Fibroblast of lung (primary cell): Measurements from ENCODE around the gene RNLS. TPM values are rescaled to one million over a fixed set of nuclear protein-coding genes. Genes with fewer than 3 reads are reported as not detected.

Experiments used
- DNase-seq, 2 donors: peaks; one replicate each; pipeline versions ENCODE4 v3.0.0 to v3.0.0-alpha.2; 2010; ENCODE audit warnings: low read depth in 2 of 2
- H2AFZ ChIP-seq: 2 replicates; pipeline ENCODE4 v1.5.1; 2012; ENCODE audit warnings: low read length, control low read depth, inconsistent platforms
- H3K27ac ChIP-seq: 2 replicates; pipeline ENCODE4 v1.5.1; 2011; ENCODE audit warnings: low read length, control low read depth; ENCODE audit not compliant: insufficient read depth
- H3K27me3 ChIP-seq: 2 replicates; pipeline ENCODE4 v1.5.1; 2011; ENCODE audit warnings: mild to moderate bottlenecking, low read length; ENCODE audit not compliant: control insufficient read depth, insufficient read depth
- H3K36me3 ChIP-seq: 2 replicates; pipeline ENCODE4 v1.5.1; 2011; ENCODE audit warnings: low read length; ENCODE audit not compliant: control insufficient read depth, insufficient read depth
- H3K4me1 ChIP-seq: 2 replicates; pipeline ENCODE4 v1.5.1; 2011; ENCODE audit warnings: low read length; ENCODE audit not compliant: control insufficient read depth, insufficient read depth; ENCODE audit errors: extremely low read depth
- H3K4me2 ChIP-seq: 2 replicates; pipeline ENCODE4 v1.5.1; 2011; ENCODE audit warnings: low read length, control low read depth; ENCODE audit not compliant: insufficient read depth; ENCODE audit errors: extremely low read depth
- H3K4me3 ChIP-seq, 4 experiments: fragments of 200-600 bp in 1 of 4; sonication (generic) in 1 of 4; replicated peaks in 1 of 4; 2 replicates each; pipeline ENCODE4 v1.5.1; 2011 to 2016; ENCODE audit warnings: low read length in 4 of 4, low read depth in 3 of 4, mild to moderate bottlenecking in 3 of 4, control low read depth in 2 of 4, inconsistent platforms in 1 of 4, mixed read lengths in 1 of 4; ENCODE audit not compliant: insufficient read depth in 1 of 4; ENCODE audit errors: control extremely low read depth in 1 of 4
- H3K79me2 ChIP-seq: 2 replicates; pipeline ENCODE4 v1.5.1; 2012; ENCODE audit warnings: mild to moderate bottlenecking, low read length, inconsistent platforms; ENCODE audit not compliant: control insufficient read depth, insufficient read depth
- H3K9ac ChIP-seq: 2 replicates; pipeline ENCODE4 v1.5.1; 2011; ENCODE audit warnings: mild to moderate bottlenecking, low read length, control low read depth; ENCODE audit not compliant: insufficient read depth
- H3K9me3 ChIP-seq: 2 replicates; pipeline ENCODE4 v1.5.1; 2012; ENCODE audit warnings: low read depth, low read length; ENCODE audit not compliant: control insufficient read depth, insufficient read depth
- H4K20me1 ChIP-seq: 2 replicates; pipeline ENCODE4 v1.5.1; 2011; ENCODE audit warnings: low read length; ENCODE audit not compliant: control insufficient read depth, insufficient read depth; ENCODE audit errors: extremely low read depth
- CTCF ChIP-seq, 2 donors: IDR thresholded peaks in 1 of 2; conservative IDR thresholded peaks in 1 of 2; 1 replicate in 1 of 2; 2 replicates in 1 of 2; pipeline ENCODE4 v1.5.1; 2011 to 2012; ENCODE audit warnings: low read length in 2 of 2, control low read depth in 1 of 2, inconsistent platforms in 1 of 2, low read depth in 1 of 2, mild to moderate bottlenecking in 1 of 2
- EZH2 ChIP-seq: IDR thresholded peaks from 2 replicates; pipeline ENCODE4 v1.5.1; 2012; ENCODE audit warnings: low read length, control low read depth, mild to moderate bottlenecking; ENCODE audit errors: missing control alignments
- polyA plus RNA-seq, 2 donors: library from polyadenylated mRNA; depleted of rRNA in 1 of 2; stranded (reverse) in 1 of 2; unstranded in 1 of 2; fragments of >200 nt; gene quantifications; 2 replicates each; pipeline ENCODE4 v1.2.1, GENCODE V29; 2011 to 2012; ENCODE audit warnings: missing spikeins in 1 of 2
- total RNA-seq: library from RNA; depleted of rRNA; stranded (reverse); fragments of >200 nt; gene quantifications from 2 replicates; pipeline ENCODE4 v1.2.1, GENCODE V29; 2014

RNLS gene
- total and polyA plus RNA-seq, 2 donors (not counting 1 experiment from before 2014, with no cell fraction given), result 16.5 to 18.4 TPM

- no peak overlapping the region for H2AFZ ChIP-seq
- peaks cover 2% of the 10 kb centered on the region for H3K4me1 ChIP-seq
- H3K27ac ChIP-seq, result no peak overlapping the region
- no peaks in the 10 kb centered on the region for H3K27me3 ChIP-seq
- TF ChIP-seq EZH2 (no peak), CTCF (conservative IDR thresholded peaks at IDR 0.05 in 1 of 2, IDR thresholded peaks at IDR 0.05 in 1 of 2; ENCODE audit: low read depth in 1 of 2, low read length in 2 of 2) (no peak)
- H3K36me3 ChIP-seq, result no peaks in the 10 kb centered on the region
- H3K79me2 ChIP-seq, result no peaks in the 10 kb centered on the region
- no peaks in the 10 kb centered on the region for H3K9me3 ChIP-seq
- DNase-seq, result no peak
- no peak overlapping the region for H3K4me2 ChIP-seq
- no peak overlapping the region for H3K9ac ChIP-seq
- no peak overlapping the region for H3K4me3 ChIP-seq
- H4K20me1 ChIP-seq, result no peaks in the 10 kb centered on the region
These were observed 45.8 kb downstream of the RNLS start for GRCh38 chr10:88537322-88537721.

GRCh38 chr10:88536437-88536836 lies 46.7 kb downstream of the RNLS start:
- Histone ChIP-seq H2AFZ (no peak overlapping the region), H3K36me3 (no peaks in the 10 kb centered on the region), H3K79me2 (no peaks in the 10 kb centered on the region), H3K9me3 (no peaks in the 10 kb centered on the region), H3K4me3 (no peak overlapping the region), H3K27ac (no peak overlapping the region), H4K20me1 (no peaks in the 10 kb centered on the region), H3K4me1 (peaks cover 2% of the 10 kb centered on the region), H3K9ac (no peak overlapping the region), H3K27me3 (no peaks in the 10 kb centered on the region), H3K4me2 (no peak overlapping the region)
- no peak for DNase-seq
- TF ChIP-seq CTCF (conservative IDR thresholded peaks at IDR 0.05 in 1 of 2, IDR thresholded peaks at IDR 0.05 in 1 of 2; ENCODE audit: low read depth in 1 of 2, low read length in 2 of 2) (no peak), EZH2 (no peak)

GRCh38 chr10:88534072-88534665 lies 48.9 kb downstream of the RNLS start:
- Histone ChIP-seq H3K4me2 (no peak overlapping the region), H3K9ac (no peak overlapping the region), H3K27me3 (no peaks in the 10 kb centered on the region), H3K9me3 (no peaks in the 10 kb centered on the region), H3K4me1 (peaks cover 2% of the 10 kb centered on the region), H3K79me2 (no peaks in the 10 kb centered on the region), H3K36me3 (no peaks in the 10 kb centered on the region), H3K4me3 (no peak overlapping the region), H3K27ac (no peak overlapping the region), H2AFZ (no peak overlapping the region), H4K20me1 (no peaks in the 10 kb centered on the region)
- TF ChIP-seq CTCF (conservative IDR thresholded peaks at IDR 0.05 in 1 of 2, IDR thresholded peaks at IDR 0.05 in 1 of 2; ENCODE audit: low read depth in 1 of 2, low read length in 2 of 2), result no peak
- no peak for TF ChIP-seq EZH2
- DNase-seq, result no peak
